Measurements from ENCODE around the gene DTD2. TPM values are rescaled to one million over a fixed set of nuclear protein-coding genes. Genes with fewer than 3 reads are reported as not detected.
A peak's percentile ranks its signal among the peaks of the same experiment; 100 is the strongest.

Gene DTD2
- total and polyA plus RNA-seq, 9 of the 15 experiments (the other 6 are each of a cell fraction or from before 2014, with no cell fraction given): 3.8 to 24.1 (median 15.2) TPM

DNA sequence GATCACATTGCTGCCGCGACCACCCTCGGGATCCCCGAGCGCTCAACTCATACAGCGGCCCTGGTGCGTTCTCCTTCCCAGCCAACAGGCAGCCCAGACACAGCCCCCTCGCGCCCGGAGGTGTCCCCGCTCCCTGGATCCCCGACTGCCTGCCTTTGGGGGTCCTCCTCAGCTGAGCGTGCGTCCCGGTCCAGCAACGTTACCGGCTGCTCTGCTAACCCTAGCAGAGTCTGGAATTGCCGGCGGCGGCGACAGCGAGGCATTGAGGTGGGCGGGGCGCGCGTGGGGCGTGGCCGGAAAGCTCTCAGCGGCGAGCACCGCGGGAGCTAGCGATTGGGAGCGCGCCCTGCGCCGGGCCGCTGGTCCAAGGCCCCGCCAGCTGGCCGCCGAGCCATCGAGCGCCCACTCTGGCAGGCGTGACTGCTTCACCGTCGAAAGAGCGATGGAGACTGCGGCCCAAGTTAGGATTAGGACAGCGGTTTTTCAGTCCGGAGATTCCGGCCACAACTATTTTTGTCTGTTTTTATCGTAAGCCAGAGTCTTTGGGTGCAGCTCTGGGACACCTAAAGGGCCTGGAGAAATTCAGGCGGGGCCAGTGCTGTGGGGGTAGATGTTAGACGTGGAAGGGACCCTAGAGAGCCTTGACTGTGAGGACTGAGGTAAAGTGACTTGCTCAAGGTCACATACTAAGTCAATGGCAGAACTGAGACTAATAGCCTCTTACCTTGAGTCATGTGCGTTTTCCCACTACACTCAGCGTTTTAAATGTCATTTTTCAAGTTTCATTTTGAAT, 36.8 kb downstream of the DTD2 start, which contains the start of gene HEATR5A (continued):
- TF ChIP-seq, protein P1, sequence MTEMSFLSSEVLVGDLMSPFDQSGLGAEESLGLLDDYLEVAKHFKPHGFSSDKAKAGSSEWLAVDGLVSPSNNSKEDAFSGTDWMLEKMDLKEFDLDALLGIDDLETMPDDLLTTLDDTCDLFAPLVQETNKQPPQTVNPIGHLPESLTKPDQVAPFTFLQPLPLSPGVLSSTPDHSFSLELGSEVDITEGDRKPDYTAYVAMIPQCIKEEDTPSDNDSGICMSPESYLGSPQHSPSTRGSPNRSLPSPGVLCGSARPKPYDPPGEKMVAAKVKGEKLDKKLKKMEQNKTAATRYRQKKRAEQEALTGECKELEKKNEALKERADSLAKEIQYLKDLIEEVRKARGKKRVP (CRISPR knock-in tag; IDR thresholded peaks at IDR 0.05): no peak
- TF ChIP-seq ELF2 (CRISPR knock-in tag; IDR thresholded peaks at IDR 0.05): no peak
- peak; percentile 90 for TF ChIP-seq XRCC5 (IDR thresholded peaks at IDR 0.05; ENCODE audit: low read depth, low read length)
- TF ChIP-seq, protein P2, sequence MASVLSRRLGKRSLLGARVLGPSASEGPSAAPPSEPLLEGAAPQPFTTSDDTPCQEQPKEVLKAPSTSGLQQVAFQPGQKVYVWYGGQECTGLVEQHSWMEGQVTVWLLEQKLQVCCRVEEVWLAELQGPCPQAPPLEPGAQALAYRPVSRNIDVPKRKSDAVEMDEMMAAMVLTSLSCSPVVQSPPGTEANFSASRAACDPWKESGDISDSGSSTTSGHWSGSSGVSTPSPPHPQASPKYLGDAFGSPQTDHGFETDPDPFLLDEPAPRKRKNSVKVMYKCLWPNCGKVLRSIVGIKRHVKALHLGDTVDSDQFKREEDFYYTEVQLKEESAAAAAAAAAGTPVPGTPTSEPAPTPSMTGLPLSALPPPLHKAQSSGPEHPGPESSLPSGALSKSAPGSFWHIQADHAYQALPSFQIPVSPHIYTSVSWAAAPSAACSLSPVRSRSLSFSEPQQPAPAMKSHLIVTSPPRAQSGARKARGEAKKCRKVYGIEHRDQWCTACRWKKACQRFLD (CRISPR knock-in tag; IDR thresholded peaks at IDR 0.05): peak; percentile 45; the same call in 1 of the 2 replicates
- peak; percentile 91 for TF ChIP-seq POLR2B (IDR thresholded peaks at IDR 0.05; ENCODE audit: low read depth, partially characterized antibody)
- TF ChIP-seq ZNF316 (IDR thresholded peaks at IDR 0.05): 0 out of 2 replicates have a peak, but pooled peaks have one; percentile 29
- 0 out of 2 replicates have a peak, but pooled peaks have one; percentile 10 for TF ChIP-seq GABPB1 (CRISPR knock-in tag; IDR thresholded peaks at IDR 0.05)
- TF ChIP-seq SMARCB1 (IDR thresholded peaks at IDR 0.05; ENCODE audit: insufficient read length, low read depth): no peak
- 0 out of 2 replicates have a peak, but pooled peaks have one; percentile 9 for TF ChIP-seq MAFK (IDR thresholded peaks at IDR 0.05; ENCODE audit: low read length)
- TF ChIP-seq MTF1 (CRISPR knock-in tag; IDR thresholded peaks at IDR 0.05; ENCODE audit: borderline replicate concordance): no peak
- TF ChIP-seq ZNF311 (CRISPR knock-in tag; IDR thresholded peaks at IDR 0.05): no peak
- TF ChIP-seq, protein P3, sequence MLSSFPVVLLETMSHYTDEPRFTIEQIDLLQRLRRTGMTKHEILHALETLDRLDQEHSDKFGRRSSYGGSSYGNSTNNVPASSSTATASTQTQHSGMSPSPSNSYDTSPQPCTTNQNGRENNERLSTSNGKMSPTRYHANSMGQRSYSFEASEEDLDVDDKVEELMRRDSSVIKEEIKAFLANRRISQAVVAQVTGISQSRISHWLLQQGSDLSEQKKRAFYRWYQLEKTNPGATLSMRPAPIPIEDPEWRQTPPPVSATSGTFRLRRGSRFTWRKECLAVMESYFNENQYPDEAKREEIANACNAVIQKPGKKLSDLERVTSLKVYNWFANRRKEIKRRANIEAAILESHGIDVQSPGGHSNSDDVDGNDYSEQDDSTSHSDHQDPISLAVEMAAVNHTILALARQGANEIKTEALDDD (IDR thresholded peaks at IDR 0.05): peak; percentile 57; the same call in 1 of the 2 replicates
- TF ChIP-seq HNRNPLL (IDR thresholded peaks at IDR 0.05; ENCODE audit: low read depth, low read length, poor library complexity, severe bottlenecking): peak; percentile 88
- peak; percentile 100 for TF ChIP-seq ZBTB17 (CRISPR knock-in tag; IDR thresholded peaks at IDR 0.05)
- TF ChIP-seq LCOR (CRISPR knock-in tag; IDR thresholded peaks at IDR 0.05): peak; percentile 74; the same call in 1 of the 2 replicates
- TF ChIP-seq ZNF274 (IDR thresholded peaks at IDR 0.05; ENCODE audit: borderline replicate concordance, low read depth, low read length): no peak
- TF ChIP-seq, protein P4, sequence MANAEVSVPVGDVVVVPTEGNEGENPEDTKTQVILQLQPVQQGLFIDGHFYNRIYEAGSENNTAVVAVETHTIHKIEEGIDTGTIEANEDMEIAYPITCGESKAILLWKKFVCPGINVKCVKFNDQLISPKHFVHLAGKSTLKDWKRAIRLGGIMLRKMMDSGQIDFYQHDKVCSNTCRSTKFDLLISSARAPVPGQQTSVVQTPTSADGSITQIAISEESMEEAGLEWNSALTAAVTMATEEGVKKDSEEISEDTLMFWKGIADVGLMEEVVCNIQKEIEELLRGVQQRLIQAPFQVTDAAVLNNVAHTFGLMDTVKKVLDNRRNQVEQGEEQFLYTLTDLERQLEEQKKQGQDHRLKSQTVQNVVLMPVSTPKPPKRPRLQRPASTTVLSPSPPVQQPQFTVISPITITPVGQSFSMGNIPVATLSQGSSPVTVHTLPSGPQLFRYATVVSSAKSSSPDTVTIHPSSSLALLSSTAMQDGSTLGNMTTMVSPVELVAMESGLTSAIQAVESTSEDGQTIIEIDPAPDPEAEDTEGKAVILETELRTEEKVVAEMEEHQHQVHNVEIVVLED (CRISPR knock-in tag; IDR thresholded peaks at IDR 0.05): peak; percentile 79
- peak; percentile 93 for TF ChIP-seq TOE1 (IDR thresholded peaks at IDR 0.05; ENCODE audit: borderline replicate concordance)
- 0 out of 2 replicates have a peak, but pooled peaks have one; percentile 77 for TF ChIP-seq TOE1 (CRISPR knock-in tag; IDR thresholded peaks at IDR 0.05; ENCODE audit: borderline replicate concordance, low read depth)
- peak; percentile 45 to 77; a peak in 2 of 4 replicates for TF ChIP-seq MAZ (CRISPR knock-in tag; conservative IDR thresholded peaks at IDR 0.05 in 1 of 2, IDR thresholded peaks at IDR 0.05 in 1 of 2)
- TF ChIP-seq PHF20 (IDR thresholded peaks at IDR 0.05; ENCODE audit: partially characterized antibody): peak; percentile 10
- TF ChIP-seq MED1 (CRISPR knock-in tag; IDR thresholded peaks at IDR 0.05; ENCODE audit: borderline replicate concordance): no peak
- TF ChIP-seq MYC (IDR thresholded peaks at IDR 0.05; ENCODE audit: low read depth, low read length): peak; percentile 59; the same call in 1 of the 2 replicates
- TF ChIP-seq MYC (CRISPR knock-in tag; IDR thresholded peaks at IDR 0.05; ENCODE audit: borderline replicate concordance, low read depth): no peak
